GM12875 (cell line): ENCODE measurements around the gene ADD3.

Experiments
- H3K4me3 ChIP-seq: one replicate; pipeline ENCODE4 v1.5.1; 2011; ENCODE audit warnings: low read depth, low read length, control low read depth
- CTCF ChIP-seq: IDR thresholded peaks from 2 replicates; pipeline ENCODE4 v1.5.1; 2011; ENCODE audit warnings: low read depth, mild to moderate bottlenecking, control low read depth, inconsistent platforms, low read length, moderate library complexity, borderline replicate concordance; ENCODE audit not compliant: insufficient read depth

ADD3 gene

GRCh38 chr10:110083884-110084283 is 76.1 kb downstream of the ADD3 start:
- TF ChIP-seq CTCF, result no peak
- H3K4me3 ChIP-seq, result no peak overlapping the region

DNA sequence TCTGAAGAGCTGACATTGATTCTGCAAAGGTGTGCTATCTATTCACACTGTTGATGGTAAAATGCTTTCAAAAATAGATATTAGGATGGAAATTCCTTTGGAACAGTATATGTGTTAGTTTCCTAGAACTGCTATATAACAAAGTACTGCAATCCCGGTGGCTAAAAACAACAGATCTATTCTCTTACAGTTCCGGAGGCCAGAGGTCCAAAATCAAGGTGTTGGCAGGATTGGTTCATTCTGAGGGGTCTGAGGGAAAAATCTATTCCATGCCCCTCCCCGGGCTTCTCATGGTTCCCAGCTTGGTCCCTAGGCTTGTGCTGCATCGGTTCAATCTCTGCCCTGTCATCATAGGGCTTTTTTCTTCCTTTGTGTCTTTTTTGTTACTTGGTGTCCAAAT is 79.9 kb downstream of the ADD3 start:
- no peak overlapping the region for H3K4me3 ChIP-seq
- TF ChIP-seq CTCF, result no peak

- H3K4me3 ChIP-seq, result no peak overlapping the region
- TF ChIP-seq CTCF, result no peak
Observed at GRCh38 chr10:110088367-110089104, 80.8 kb downstream of the ADD3 start.

- TF ChIP-seq CTCF, result no peak
Observed at GRCh38 chr10:110091830-110092229, 84.0 kb downstream of the ADD3 start.

DNA sequence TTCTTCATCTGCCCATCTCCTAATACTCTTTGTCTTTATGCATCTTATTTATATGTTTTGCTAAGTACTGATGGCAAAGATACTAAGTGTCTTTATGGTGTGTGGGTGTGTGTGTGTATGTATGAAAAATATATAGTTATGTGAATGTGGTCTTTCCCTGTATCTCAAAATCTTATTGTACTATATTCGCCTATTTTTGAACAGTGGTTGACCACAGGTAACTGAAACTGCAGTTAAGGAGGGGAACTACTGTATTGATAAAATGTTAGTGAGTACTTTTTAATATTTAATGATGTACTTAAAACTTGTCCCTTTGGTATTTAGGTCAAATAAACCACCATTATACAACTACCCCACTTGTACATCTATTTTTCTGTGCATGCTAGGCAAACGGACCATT is 85.9 kb downstream of the ADD3 start:
- H3K4me3 ChIP-seq, result no peak overlapping the region
- no peak for TF ChIP-seq CTCF

More at GRCh38 chr10:110091830-110092229, 84.0 kb downstream of the ADD3 start:
- H3K4me3 ChIP-seq, result no peak overlapping the region

GRCh38 chr10:110094786-110095185 is 87.0 kb downstream of the ADD3 start:
- H3K4me3 ChIP-seq, result no peak overlapping the region
- no peak for TF ChIP-seq CTCF

DNA sequence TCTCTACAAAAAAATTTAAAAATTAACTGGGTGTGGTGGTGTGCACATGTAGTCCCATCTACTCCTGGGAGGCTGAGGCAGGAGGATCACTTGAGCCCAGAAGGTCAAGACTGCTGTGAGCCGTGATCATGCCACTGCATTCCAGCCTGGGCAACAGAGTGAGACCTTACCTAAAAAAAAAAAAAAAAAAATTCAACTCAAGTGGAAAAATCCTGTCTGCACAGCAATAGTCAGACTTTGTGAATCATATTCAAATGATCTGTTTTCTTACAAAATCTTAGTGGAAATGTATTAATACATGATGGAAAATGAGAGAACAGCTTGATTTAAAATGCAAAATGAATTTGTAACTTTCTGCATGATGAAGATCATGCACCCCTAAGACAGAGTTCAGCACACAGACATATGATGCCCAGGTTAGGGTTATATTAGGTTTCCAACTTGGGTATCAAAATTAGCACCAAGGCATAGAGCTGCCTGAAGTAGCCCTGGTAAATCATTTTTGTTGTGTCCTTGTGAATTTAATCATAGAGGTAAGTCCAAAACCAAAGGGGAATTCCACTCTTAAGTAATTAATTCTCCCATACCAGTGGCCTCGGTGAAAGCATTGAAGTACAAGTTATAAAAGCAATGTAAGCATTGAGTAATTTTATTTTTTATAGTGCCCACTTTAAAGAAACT is 93.8 kb downstream of the ADD3 start:
- TF ChIP-seq CTCF, result no peak
- H3K4me3 ChIP-seq, result no peak overlapping the region
